ENCODE results near the gene VCL. TPM values are rescaled to one million over a fixed set of nuclear protein-coding genes. Genes with fewer than 3 reads are reported as not detected.

The VCL gene
- total RNA-seq, 1 experiment from 2014 or later, result 291 TPM

- no peak overlapping the region for H3K9ac ChIP-seq (ENCODE audit: extremely low read depth, insufficient read length, low read length)
- H2BK5ac ChIP-seq (ENCODE audit: insufficient read length, low read length), result no peak overlapping the region
- H3K9me3 ChIP-seq (ENCODE audit: control insufficient read depth, low read depth, low read length), result no peaks in the 10 kb centered on the region
- H3K14ac ChIP-seq (ENCODE audit: insufficient read depth, low read length), result no peak overlapping the region
- no peak overlapping the region for H3T11ph ChIP-seq (ENCODE audit: low read length)
- H4K20me1 ChIP-seq (ENCODE audit: control insufficient read depth, insufficient read depth, insufficient read length), result no peaks in the 10 kb centered on the region
- peak overlapping the region in 2 of 3 experiments; percentile 2 to 47; a peak in 2 of 7 replicates for H3K27ac Mint-ChIP-seq
- peaks cover 8% of the 10 kb centered on the region for H3K79me1 ChIP-seq (ENCODE audit: insufficient read depth, low read depth, low read length, poor library complexity, severe bottlenecking)
- no peak overlapping the region for H2BK15ac ChIP-seq (ENCODE audit: low read depth, low read length)
- H2AK5ac ChIP-seq (ENCODE audit: insufficient read length, low read length), result no peak overlapping the region
- no peak overlapping the region for H3K18ac ChIP-seq (ENCODE audit: insufficient read length, low read depth, low read length)
- H2BK12ac ChIP-seq (ENCODE audit: insufficient read length, low read depth, low read length), result no peak overlapping the region
- H3K79me2 ChIP-seq (ENCODE audit: insufficient read depth, low read length), result peaks cover 6% of the 10 kb centered on the region; the same call in 1 of the 2 replicates
- H3K4ac ChIP-seq (ENCODE audit: low read depth, low read length), result no peak overlapping the region
- no peaks in the 10 kb centered on the region for H3K27me3 ChIP-seq (ENCODE audit: insufficient read depth, low read length)
- no peak overlapping the region for H4K91ac ChIP-seq (ENCODE audit: insufficient read length, low read depth, low read length)
- peaks cover 11 to 14% of the 10 kb centered on the region in 2 experiments for H3K4me1 Mint-ChIP-seq
- H2BK120ac ChIP-seq (ENCODE audit: low read depth, low read length, poor library complexity, severe bottlenecking), result no peak overlapping the region
- no peak overlapping the region for H3K4me3 Mint-ChIP-seq
- no peak overlapping the region for H4K8ac ChIP-seq (replicated peaks; ENCODE audit: insufficient read length, low read depth, low read length)
- H3K9me3 Mint-ChIP-seq, result no peaks in the 10 kb centered on the region
- H3K23me2 ChIP-seq (ENCODE audit: insufficient read length, low read depth, low read length, poor library complexity, severe bottlenecking), result no peaks in the 10 kb centered on the region
- no peak for TF ChIP-seq CTCF (conservative IDR thresholded peaks at IDR 0.05)
- no peak for DNase-seq
- H2BK20ac ChIP-seq (ENCODE audit: low read depth, low read length, poor library complexity, severe bottlenecking), result no peak overlapping the region
- no peak overlapping the region for H4K5ac ChIP-seq (ENCODE audit: insufficient read length, low read depth, low read length)
- no peak overlapping the region for H3K56ac ChIP-seq (ENCODE audit: insufficient read length, low read depth, low read length)
- H3K27ac ChIP-seq (ENCODE audit: insufficient read length, low read depth, low read length), result no peak overlapping the region
- WGBS (ENCODE audit: extremely low coverage, insufficient read length, low lambda C conversion rate), result no CpG with 5 or more reads among the region's 3 CpGs
- H3K23ac ChIP-seq (ENCODE audit: insufficient read length, low read depth, low read length), result no peak overlapping the region
- H3K27me3 Mint-ChIP-seq (ENCODE audit: low read depth), result no peaks in the 10 kb centered on the region
- H2AFZ ChIP-seq (ENCODE audit: low read length), result no peak overlapping the region
- H3K4me1 ChIP-seq (ENCODE audit: insufficient read depth, low read length), result 0 out of 2 replicates have a peak, but pooled peaks cover 2% of the 10 kb centered on the region
- H3K4me2 ChIP-seq (ENCODE audit: insufficient read depth, insufficient read length, low read length), result no peak overlapping the region
- H3K36me3 Mint-ChIP-seq (ENCODE audit: insufficient read depth in 1 of 3, low read depth in 3 of 3), result peaks cover 0 to 7% (median 3%) of the 10 kb centered on the region in 3 experiments; a peak in 2 of 7 replicates
Observed at GRCh38 chr10:74160013-74160412, 162.1 kb downstream of the VCL start.

All from H9 (cell line).